KMS-11 (cell line): Measurements from ENCODE around the gene SEMA5A.

Source experiments
- H2AFZ ChIP-seq: fragments of 200-600 bp; sonication (generic); 2 replicates; pipeline ENCODE4 v1.6.1; 2016; ENCODE audit warnings: antibody characterized with exemption, mixed run types, low read depth
- H3K27ac ChIP-seq: fragments of 200-600 bp; sonication (generic); 2 replicates; pipeline ENCODE4 v1.6.1; 2016; ENCODE audit warnings: mild to moderate bottlenecking, mixed run types
- H3K27me3 ChIP-seq: fragments of 200-600 bp; sonication (generic); 2 replicates; pipeline ENCODE4 v1.6.1; 2017; ENCODE audit warnings: mild to moderate bottlenecking, low read depth, mixed run types, moderate library complexity; ENCODE audit not compliant: insufficient read depth
- H3K36me3 ChIP-seq: fragments of 200-600 bp; sonication (generic); 2 replicates; pipeline ENCODE4 v1.6.1; 2017; ENCODE audit warnings: mild to moderate bottlenecking, mixed run types; ENCODE audit not compliant: insufficient read depth
- H3K4me1 ChIP-seq: fragments of 200-600 bp; sonication (generic); 2 replicates; pipeline ENCODE4 v1.6.1; 2016; ENCODE audit warnings: mild to moderate bottlenecking, low read depth, mixed run types; ENCODE audit not compliant: poor library complexity, severe bottlenecking
- H3K4me2 ChIP-seq: fragments of 200-600 bp; sonication (generic); 2 replicates; pipeline ENCODE4 v1.7.0; 2016; ENCODE audit warnings: mild to moderate bottlenecking, mixed run types
- H3K4me3 ChIP-seq: fragments of 200-600 bp; sonication (generic); IDR thresholded peaks from 2 replicates; pipeline ENCODE4 v1.6.1; 2017; ENCODE audit warnings: low read depth, low read length, mixed read lengths; ENCODE audit not compliant: insufficient read depth
- H3K79me2 ChIP-seq: fragments of 200-600 bp; sonication (generic); 2 replicates; pipeline ENCODE4 v1.6.1; 2016; ENCODE audit warnings: low read depth, mixed run types; ENCODE audit not compliant: insufficient read depth
- H3K9ac ChIP-seq: fragments of 200-600 bp; sonication (generic); 2 replicates; pipeline ENCODE4 v1.6.1; 2016; ENCODE audit warnings: mild to moderate bottlenecking, mixed run types
- H4K20me1 ChIP-seq: fragments of 200-600 bp; sonication (generic); 2 replicates; pipeline ENCODE4 v1.6.1; 2016; ENCODE audit warnings: mild to moderate bottlenecking, mixed run types; ENCODE audit not compliant: insufficient read depth
- TF ChIP-seq, protein P1 (sequence below): fragments of 200-600 bp; sonication (generic); conservative IDR thresholded peaks from 2 replicates; pipeline ENCODE4 v1.6.1; 2017; ENCODE audit warnings: low read depth, mild to moderate bottlenecking, antibody characterized with exemption, low read length, moderate library complexity, mixed read lengths

Gene SEMA5A

DNA sequence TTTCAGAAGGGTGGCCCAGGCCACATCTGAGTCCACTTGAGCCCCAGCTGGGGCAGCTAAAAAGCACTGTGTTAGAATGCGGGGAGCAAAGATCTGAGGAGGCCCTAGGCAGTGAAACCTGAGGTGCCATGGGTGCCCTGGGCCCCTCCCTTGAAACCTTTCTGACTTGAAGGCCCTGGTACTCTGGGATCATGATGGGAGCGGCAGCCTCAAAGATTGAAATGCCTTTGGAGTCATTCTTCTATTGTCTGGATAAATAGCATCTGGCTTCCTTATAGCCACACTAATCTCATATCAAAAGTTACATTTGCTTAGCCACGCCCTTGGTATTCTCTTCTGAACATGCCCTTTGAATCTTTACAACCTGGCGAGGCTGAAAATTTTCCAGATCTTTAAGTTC lies 7.7 kb upstream of the SEMA5A start:
- Histone ChIP-seq H3K4me2 (no peak overlapping the region), H3K27ac (no peak overlapping the region), H3K4me3 (no peak overlapping the region), H4K20me1 (no peaks in the 10 kb centered on the region), H3K9ac (no peak overlapping the region), H3K79me2 (no peaks in the 10 kb centered on the region), H3K27me3 (no peaks in the 10 kb centered on the region), H2AFZ (no peak overlapping the region), H3K36me3 (no peaks in the 10 kb centered on the region), H3K4me1 (no peaks in the 10 kb centered on the region)
- TF ChIP-seq, protein P1, sequence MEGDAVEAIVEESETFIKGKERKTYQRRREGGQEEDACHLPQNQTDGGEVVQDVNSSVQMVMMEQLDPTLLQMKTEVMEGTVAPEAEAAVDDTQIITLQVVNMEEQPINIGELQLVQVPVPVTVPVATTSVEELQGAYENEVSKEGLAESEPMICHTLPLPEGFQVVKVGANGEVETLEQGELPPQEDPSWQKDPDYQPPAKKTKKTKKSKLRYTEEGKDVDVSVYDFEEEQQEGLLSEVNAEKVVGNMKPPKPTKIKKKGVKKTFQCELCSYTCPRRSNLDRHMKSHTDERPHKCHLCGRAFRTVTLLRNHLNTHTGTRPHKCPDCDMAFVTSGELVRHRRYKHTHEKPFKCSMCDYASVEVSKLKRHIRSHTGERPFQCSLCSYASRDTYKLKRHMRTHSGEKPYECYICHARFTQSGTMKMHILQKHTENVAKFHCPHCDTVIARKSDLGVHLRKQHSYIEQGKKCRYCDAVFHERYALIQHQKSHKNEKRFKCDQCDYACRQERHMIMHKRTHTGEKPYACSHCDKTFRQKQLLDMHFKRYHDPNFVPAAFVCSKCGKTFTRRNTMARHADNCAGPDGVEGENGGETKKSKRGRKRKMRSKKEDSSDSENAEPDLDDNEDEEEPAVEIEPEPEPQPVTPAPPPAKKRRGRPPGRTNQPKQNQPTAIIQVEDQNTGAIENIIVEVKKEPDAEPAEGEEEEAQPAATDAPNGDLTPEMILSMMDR = no peak

DNA sequence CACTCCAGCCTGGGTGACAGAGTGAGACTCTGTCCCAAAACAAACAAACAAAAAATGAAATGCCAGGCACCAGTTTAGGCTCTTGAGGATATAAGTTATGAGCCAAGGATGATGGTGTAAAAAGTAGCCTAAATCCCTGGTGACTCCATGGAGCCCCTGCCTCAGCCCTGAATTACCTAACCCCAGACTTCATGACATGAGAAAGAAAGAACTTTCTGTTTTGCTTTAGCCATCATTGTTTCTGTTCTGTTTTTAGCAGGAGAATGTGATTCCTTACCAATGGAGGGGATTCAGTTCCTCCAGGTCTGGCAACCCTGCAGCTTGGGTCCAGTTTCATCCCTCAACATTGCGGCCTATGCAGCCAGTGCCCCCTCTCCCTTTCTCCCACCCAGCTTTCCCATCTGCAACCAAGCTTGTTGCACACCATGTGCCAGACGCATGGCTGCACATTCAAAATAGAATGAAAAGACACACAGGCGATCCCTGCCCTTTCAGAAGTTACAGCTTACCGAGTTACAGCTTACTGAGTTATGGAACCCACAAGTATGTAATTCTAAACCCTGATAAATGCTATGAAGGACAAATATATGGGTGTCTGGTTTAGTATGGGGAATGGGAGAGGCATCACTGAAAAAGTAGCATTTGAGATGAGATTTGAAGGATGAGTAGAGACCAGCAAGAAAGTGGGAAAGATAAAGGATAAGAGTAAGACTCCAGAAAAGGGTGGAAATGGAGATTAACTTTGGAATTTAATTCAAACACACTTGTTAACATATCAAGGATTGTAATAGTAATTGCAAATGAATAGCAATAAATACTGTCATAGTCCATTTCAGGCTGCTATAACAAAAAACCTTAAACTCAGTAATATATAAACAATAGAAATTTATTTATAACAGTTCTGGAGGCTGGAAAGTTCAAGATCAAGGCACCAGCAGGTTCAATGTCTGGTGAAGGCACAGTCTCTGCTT lies 6.0 kb upstream of the SEMA5A start:
- TF ChIP-seq, protein P1 = no peak
- no peak overlapping the region for H3K27ac ChIP-seq
- no peaks in the 10 kb centered on the region for H3K27me3 ChIP-seq
- no peaks in the 10 kb centered on the region for H3K36me3 ChIP-seq
- H3K4me2 ChIP-seq = no peak overlapping the region
- no peak overlapping the region for H3K4me3 ChIP-seq
- H3K4me1 ChIP-seq = no peaks in the 10 kb centered on the region
- no peaks in the 10 kb centered on the region for H3K79me2 ChIP-seq
- no peaks in the 10 kb centered on the region for H4K20me1 ChIP-seq
- no peak overlapping the region for H3K9ac ChIP-seq
- H2AFZ ChIP-seq = no peak overlapping the region

DNA sequence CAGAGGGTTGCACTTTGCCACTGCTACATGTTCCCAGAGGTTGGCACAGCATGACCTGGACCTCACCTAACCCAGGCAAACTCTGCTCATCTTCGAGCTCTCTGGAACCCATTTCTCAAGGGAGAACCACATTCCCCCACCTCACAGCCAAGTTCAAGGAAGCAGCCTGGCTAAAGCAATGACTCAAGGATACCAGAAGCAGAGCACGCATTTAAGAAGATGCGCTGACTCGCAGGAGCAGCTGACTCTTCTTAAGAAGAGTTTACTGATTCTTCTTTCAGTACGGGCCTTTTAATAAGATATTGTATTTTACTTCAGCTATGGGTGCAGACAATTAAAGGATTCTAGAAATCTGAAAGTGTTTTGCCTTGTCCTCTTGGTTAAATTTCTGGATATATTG lies 4.1 kb upstream of the SEMA5A start:
- Histone ChIP-seq H3K4me1 (no peaks in the 10 kb centered on the region), H3K36me3 (no peaks in the 10 kb centered on the region), H3K9ac (no peak overlapping the region), H3K4me3 (no peak overlapping the region), H2AFZ (no peak overlapping the region), H3K27ac (no peak overlapping the region), H4K20me1 (no peaks in the 10 kb centered on the region), H3K79me2 (no peaks in the 10 kb centered on the region), H3K4me2 (no peak overlapping the region), H3K27me3 (no peaks in the 10 kb centered on the region)
- TF ChIP-seq, protein P1 = no peak

DNA sequence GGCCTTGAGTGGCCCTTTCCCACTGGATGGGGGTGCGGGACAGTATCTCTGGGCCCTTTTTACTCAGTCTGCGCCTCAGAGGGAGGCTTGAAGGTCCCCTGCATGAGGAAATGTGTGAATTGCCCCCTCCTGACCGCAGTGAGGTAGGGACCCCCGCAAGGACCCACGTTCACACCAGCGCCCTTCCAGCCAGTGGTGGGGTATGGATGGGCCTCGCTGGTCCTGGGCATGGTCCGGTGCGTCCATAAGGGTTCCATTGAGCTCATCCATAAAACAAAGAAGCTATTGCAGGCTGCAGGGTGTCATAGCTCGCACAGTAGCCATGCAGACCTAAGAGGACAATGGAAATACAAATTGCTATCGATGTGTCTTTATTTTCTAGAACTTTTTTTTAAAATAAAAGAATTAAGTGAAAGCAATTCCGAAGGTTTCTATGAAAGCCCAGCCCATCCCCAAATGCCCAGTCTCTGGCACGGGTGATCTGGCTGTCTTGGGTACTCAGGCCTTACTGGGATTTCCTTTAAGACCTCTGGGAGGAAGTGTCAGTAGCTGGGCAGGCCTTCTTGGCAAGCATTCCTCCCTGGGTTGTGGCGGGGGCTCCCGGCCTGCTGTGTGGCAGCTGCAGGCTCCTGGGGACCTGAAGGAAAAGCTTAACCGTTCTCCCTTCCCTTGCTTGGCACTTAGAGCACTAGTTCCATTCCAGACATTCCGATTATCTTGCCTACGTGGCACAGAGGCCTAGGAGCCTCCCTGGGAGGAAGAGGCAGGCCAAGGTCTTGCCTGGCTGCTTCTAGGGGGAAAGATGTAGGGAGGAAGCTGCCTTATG lies 1.5 kb upstream of the SEMA5A start:
- peaks cover 9% of the 10 kb centered on the region for H3K4me1 ChIP-seq
- no peaks in the 10 kb centered on the region for H4K20me1 ChIP-seq
- no peaks in the 10 kb centered on the region for H3K79me2 ChIP-seq
- no peaks in the 10 kb centered on the region for H3K36me3 ChIP-seq
- H3K4me2 ChIP-seq = no peak overlapping the region
- TF ChIP-seq, protein P1 = no peak
- H2AFZ ChIP-seq = no peak overlapping the region
- no peak overlapping the region for H3K27ac ChIP-seq
- H3K4me3 ChIP-seq = no peak overlapping the region
- H3K27me3 ChIP-seq = no peaks in the 10 kb centered on the region
- no peak overlapping the region for H3K9ac ChIP-seq
